AG09309 (cell line): ENCODE data around the gene CDC25C.

Source experiments
- DNase-seq: peaks from one replicate; pipeline ENCODE4 v3.0.0-alpha.2; 2010; ENCODE audit warnings: low read depth
- H3K4me3 ChIP-seq: 2 replicates; pipeline ENCODE4 v1.5.1; 2011; ENCODE audit warnings: mild to moderate bottlenecking, low read depth, low read length, moderate library complexity; ENCODE audit not compliant: control insufficient read depth
- TF ChIP-seq, protein P1 (sequence below): IDR thresholded peaks from 2 replicates; pipeline ENCODE4 v1.5.1; 2011; ENCODE audit warnings: mild to moderate bottlenecking, low read depth, low read length, inconsistent platforms; ENCODE audit not compliant: insufficient read depth, control insufficient read depth; ENCODE audit errors: missing control alignments

Gene CDC25C

GRCh38 chr5:138369261-138369660 lies 37.7 kb upstream of the CDC25C start:
- TF ChIP-seq, protein P1, sequence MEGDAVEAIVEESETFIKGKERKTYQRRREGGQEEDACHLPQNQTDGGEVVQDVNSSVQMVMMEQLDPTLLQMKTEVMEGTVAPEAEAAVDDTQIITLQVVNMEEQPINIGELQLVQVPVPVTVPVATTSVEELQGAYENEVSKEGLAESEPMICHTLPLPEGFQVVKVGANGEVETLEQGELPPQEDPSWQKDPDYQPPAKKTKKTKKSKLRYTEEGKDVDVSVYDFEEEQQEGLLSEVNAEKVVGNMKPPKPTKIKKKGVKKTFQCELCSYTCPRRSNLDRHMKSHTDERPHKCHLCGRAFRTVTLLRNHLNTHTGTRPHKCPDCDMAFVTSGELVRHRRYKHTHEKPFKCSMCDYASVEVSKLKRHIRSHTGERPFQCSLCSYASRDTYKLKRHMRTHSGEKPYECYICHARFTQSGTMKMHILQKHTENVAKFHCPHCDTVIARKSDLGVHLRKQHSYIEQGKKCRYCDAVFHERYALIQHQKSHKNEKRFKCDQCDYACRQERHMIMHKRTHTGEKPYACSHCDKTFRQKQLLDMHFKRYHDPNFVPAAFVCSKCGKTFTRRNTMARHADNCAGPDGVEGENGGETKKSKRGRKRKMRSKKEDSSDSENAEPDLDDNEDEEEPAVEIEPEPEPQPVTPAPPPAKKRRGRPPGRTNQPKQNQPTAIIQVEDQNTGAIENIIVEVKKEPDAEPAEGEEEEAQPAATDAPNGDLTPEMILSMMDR: no peak
- DNase-seq: no peak
- no peak overlapping the region for H3K4me3 ChIP-seq

- no peak for DNase-seq
- H3K4me3 ChIP-seq: no peak overlapping the region
- TF ChIP-seq, protein P1: no peak
Measured at GRCh38 chr5:138366632-138367382, 35.2 kb upstream of the CDC25C start.

DNA sequence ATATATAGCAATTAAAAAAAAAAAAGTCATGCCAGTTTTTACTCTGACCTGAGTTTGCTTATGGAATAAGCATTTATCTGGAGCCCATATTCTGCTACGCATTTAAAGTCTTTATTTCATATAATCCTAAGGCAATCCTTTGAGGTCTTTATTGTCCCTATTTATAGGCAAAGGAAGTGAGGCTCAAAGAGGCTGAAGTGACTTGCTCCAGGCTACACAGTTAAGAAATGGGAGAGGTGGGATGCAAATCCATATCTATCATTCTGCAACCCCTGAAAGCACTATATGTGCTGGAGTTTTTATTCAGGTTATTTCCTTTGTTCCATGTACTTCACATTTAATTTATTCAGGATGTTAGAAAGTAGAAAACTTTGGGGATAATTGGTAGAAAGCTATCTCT lies 33.0 kb upstream of the CDC25C start:
- no peak overlapping the region for H3K4me3 ChIP-seq
- TF ChIP-seq, protein P1: no peak
- no peak for DNase-seq

GRCh38 chr5:138360941-138361452 lies 29.4 kb upstream of the CDC25C start:
- no peak for DNase-seq
- TF ChIP-seq, protein P1: no peak
- no peak overlapping the region for H3K4me3 ChIP-seq

- no peak for DNase-seq
- no peak overlapping the region for H3K4me3 ChIP-seq
- TF ChIP-seq, protein P1: no peak
Measured at GRCh38 chr5:138359621-138360020, 28.0 kb upstream of the CDC25C start.

DNA sequence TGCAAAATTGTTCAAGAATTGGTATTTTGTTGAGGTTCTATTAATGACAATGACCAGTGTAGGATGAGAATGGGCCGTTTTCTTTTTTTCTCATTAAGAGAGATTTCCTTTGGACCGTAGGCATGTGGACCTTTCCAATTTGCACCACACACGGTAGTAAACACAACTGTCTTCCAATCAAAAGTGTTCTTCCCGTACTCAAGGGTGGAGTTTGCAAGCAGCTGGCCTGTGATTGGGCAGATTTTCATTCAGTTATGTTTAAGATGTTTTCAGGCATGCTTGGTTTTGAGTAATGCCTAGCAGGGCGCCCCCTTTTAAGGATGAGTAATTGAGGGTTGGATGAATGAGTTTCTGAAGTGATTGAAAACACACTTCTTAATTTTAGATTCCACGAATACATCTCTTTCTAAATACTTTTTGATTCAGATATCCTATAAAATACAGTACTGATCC lies 23.3 kb upstream of the CDC25C start:
- peak; percentile 79 for DNase-seq
- no peak overlapping the region; the same call in 1 of the 2 replicates for H3K4me3 ChIP-seq

More for the DNA sequence above, 23.3 kb upstream of the CDC25C start:
- TF ChIP-seq, protein P1: peak; percentile 19
